ENCODE measurements around the gene RFK.

- TF ChIP-seq CTCF (IDR thresholded peaks at IDR 0.05) (no peak), POLR2A (IDR thresholded peaks at IDR 0.05) (no peak)
Observed at GRCh38 chr9:76405868-76406267, 11.6 kb upstream of the RFK start.

All from stomach (tissue), 4 donors.